Right lobe of liver (tissue), 6 donors: ENCODE data around the gene NBL1. TPM values are rescaled to one million over a fixed set of nuclear protein-coding genes. Genes with fewer than 3 reads are reported as not detected.

Experiments
- ATAC-seq, 4 donors: fragments of 200-7000 bp; cut with Tn5 transposase; one replicate each; pipeline ENCODE4 v1.9.1; 2020; ENCODE audit warnings: mild to moderate bottlenecking in 4 of 4, moderate library complexity in 4 of 4
- DNase-seq, 3 donors: peaks; one replicate each; pipeline ENCODE4 v3.0.0-alpha.2; 2020
- H3K27ac ChIP-seq, 3 donors: fragments of 200-600 bp; one replicate each; pipeline ENCODE4 v1.8.0; 2022
- H3K27me3 ChIP-seq, 2 donors: fragments of 200-600 bp; one replicate each; pipeline ENCODE4 v1.8.0; 2022
- H3K36me3 ChIP-seq, 4 donors: fragments of 200-600 bp; sonication (generic) in 1 of 4; one replicate each; pipeline versions ENCODE4 v1.5.1 to v1.8.0; 2017 to 2022; ENCODE audit warnings: control low read depth in 1 of 4
- H3K4me1 ChIP-seq, 4 donors: fragments of 200-600 bp; sonication (generic) in 1 of 4; one replicate each; pipeline versions ENCODE4 v1.5.1 to v1.8.0; 2017 to 2022; ENCODE audit warnings: control low read depth in 1 of 4
- H3K4me3 ChIP-seq, 3 donors: fragments of 200-600 bp; one replicate each; pipeline ENCODE4 v1.8.0; 2022
- H3K9me3 ChIP-seq, 4 donors: fragments of 200-600 bp; sonication (generic) in 1 of 4; one replicate each; pipeline versions ENCODE4 v1.5.1 to v1.8.0; 2017 to 2022; ENCODE audit warnings: control low read depth in 1 of 4
- POLR2A ChIP-seq: fragments of 450-650 bp; IDR thresholded peaks from one replicate; pipeline ENCODE4 v1.6.1; 2017; ENCODE audit warnings: antibody characterized with exemption, mild to moderate bottlenecking
- WGBS: methylation state at CpG from one replicate; pipeline ENCODE4 v1.1.6; 2018; ENCODE audit warnings: low coverage, low lambda C conversion rate; ENCODE audit not compliant: insufficient coverage; ENCODE audit errors: missing lambda C conversion rate; 5-methylcytosine and 5-hydroxymethylcytosine counted together
- intact Hi-C, 2 donors: fragments of 100-400 bp; cut with DNase I; formaldehyde crosslinking; loops; one replicate each; pipeline versions ENCODE4 v1.11.2 to v1.14.1; 2022
- total RNA-seq, 6 experiments: library from RNA; depleted of rRNA in 2 of 6; stranded (reverse); fragments of >200 nt in 2 of 6; fragmentation: NEBNext Ultra II Directional in 3 of 6; extraction: Animal tissue kit (Norgen Biotek cat#: 25700) in 3 of 6; gene quantifications; one replicate each; pipeline versions ENCODE4 v1.1.0 to v1.2.4, GENCODE V29; 2016 to 2023
- TF ChIP-seq, protein P1 (sequence below), 4 donors: fragments of 200-600 bp in 3 of 4; fragments of 450-650 bp in 1 of 4; IDR thresholded peaks; one replicate each; pipeline versions ENCODE4 v1.5.1 to v1.8.0; 2016 to 2022; ENCODE audit warnings: antibody characterized with exemption in 4 of 4, mild to moderate bottlenecking in 2 of 4
- donor health status: DM: no; HTN: yes; CAD: no.
- donor health status: DM: no; HTN: no; CAD: no.
- donor health status: DM: no; HTN: no; CAD: no.
- donor health status: DM: no; HTN: yes; CAD: no.
- donor health status: DM: no; HTN: yes; CAD: no.

NBL1 gene
- total RNA-seq, 6 experiments from 2014 or later, result 2.2 to 5.7 (median 3.4) TPM

DNA sequence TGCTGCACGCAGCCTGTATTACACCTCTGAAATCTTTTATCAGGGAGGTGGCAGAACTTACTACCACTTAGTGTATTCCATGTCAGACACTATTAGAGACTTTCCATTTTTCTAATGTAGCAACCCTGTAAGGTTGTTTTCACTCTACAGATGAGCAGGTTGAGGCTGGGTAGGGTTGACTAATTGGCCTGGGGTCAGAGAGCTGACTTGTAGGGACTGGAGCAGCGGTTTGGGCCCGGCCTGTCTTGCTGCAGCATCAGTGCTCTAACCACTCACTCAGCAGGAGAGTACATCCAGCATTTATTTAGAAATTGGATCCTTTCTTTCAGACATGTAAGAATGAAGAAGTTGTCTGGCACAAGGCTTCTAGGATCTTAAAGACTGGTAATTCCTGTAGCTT is 25.7 kb upstream of the NBL1 start:
- intact Hi-C loops, result no loop called here
- no peak overlapping the region for H3K27ac ChIP-seq
- H3K36me3 ChIP-seq, result peaks cover 0 to 2% (median 0%) of the 10 kb centered on the region in 4 donors
- WGBS, result 96% methylated on average over 3 of the region's 3 CpGs
- DNase-seq (no peak), ATAC-seq (no peak)
- peaks cover 0 to 18% (median 6%) of the 10 kb centered on the region in 4 donors for H3K4me1 ChIP-seq
- H3K4me3 ChIP-seq, result no peak overlapping the region
- TF ChIP-seq, protein P1, sequence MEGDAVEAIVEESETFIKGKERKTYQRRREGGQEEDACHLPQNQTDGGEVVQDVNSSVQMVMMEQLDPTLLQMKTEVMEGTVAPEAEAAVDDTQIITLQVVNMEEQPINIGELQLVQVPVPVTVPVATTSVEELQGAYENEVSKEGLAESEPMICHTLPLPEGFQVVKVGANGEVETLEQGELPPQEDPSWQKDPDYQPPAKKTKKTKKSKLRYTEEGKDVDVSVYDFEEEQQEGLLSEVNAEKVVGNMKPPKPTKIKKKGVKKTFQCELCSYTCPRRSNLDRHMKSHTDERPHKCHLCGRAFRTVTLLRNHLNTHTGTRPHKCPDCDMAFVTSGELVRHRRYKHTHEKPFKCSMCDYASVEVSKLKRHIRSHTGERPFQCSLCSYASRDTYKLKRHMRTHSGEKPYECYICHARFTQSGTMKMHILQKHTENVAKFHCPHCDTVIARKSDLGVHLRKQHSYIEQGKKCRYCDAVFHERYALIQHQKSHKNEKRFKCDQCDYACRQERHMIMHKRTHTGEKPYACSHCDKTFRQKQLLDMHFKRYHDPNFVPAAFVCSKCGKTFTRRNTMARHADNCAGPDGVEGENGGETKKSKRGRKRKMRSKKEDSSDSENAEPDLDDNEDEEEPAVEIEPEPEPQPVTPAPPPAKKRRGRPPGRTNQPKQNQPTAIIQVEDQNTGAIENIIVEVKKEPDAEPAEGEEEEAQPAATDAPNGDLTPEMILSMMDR (IDR thresholded peaks at IDR 0.05), result no peak
- TF ChIP-seq POLR2A, result no peak
- no peaks in the 10 kb centered on the region for H3K27me3 ChIP-seq
- no peaks in the 10 kb centered on the region for H3K9me3 ChIP-seq

GRCh38 chr1:19619697-19620384 is 24.3 kb upstream of the NBL1 start:
- H3K4me1 ChIP-seq, result peaks cover 0 to 19% (median 6%) of the 10 kb centered on the region in 4 donors
- H3K9me3 ChIP-seq, result no peaks in the 10 kb centered on the region
- TF ChIP-seq, protein P1 (IDR thresholded peaks at IDR 0.05), result no peak
- TF ChIP-seq POLR2A, result no peak
- H3K4me3 ChIP-seq, result no peak overlapping the region
- no peak for DNase-seq
- H3K27me3 ChIP-seq, result no peaks in the 10 kb centered on the region
- WGBS, result 47% methylated on average over 3 of the region's 3 CpGs
- H3K27ac ChIP-seq, result no peak overlapping the region
- peaks cover 0 to 9% (median under 1%) of the 10 kb centered on the region in 4 donors for H3K36me3 ChIP-seq
- ATAC-seq, result peak in 3 of 4 donors; percentile 18 to 44 (median 24)
- intact Hi-C loops, result no loop called here

- no peak for DNase-seq
- Histone ChIP-seq H3K36me3 (peaks cover 0 to 16% (median under 1%) of the 10 kb centered on the region in 4 donors), H3K27ac (no peak overlapping the region), H3K27me3 (no peaks in the 10 kb centered on the region), H3K9me3 (no peaks in the 10 kb centered on the region), H3K4me3 (no peak overlapping the region), H3K4me1 (peaks cover 0 to 19% (median 6%) of the 10 kb centered on the region in 4 donors)
- no peak for ATAC-seq
- no peak for TF ChIP-seq POLR2A
- TF ChIP-seq, protein P1 (IDR thresholded peaks at IDR 0.05), result no peak
- 91% methylated on average over 3 of the region's 3 CpGs for WGBS
- intact Hi-C loops, result no loop called here
Measured at GRCh38 chr1:19620786-19621185, 23.3 kb upstream of the NBL1 start.

- Histone ChIP-seq H3K27ac (no peak overlapping the region), H3K9me3 (no peaks in the 10 kb centered on the region), H3K36me3 (peaks cover 0 to 16% (median 3%) of the 10 kb centered on the region in 4 donors), H3K27me3 (no peaks in the 10 kb centered on the region), H3K4me1 (peaks cover 0 to 19% (median 6%) of the 10 kb centered on the region in 4 donors), H3K4me3 (no peak overlapping the region)
- no peak for ATAC-seq
- 100% methylated on average over 3 of the region's 4 CpGs for WGBS
- intact Hi-C loops, result no loop called here
- no peak for TF ChIP-seq POLR2A
- TF ChIP-seq, protein P1 (IDR thresholded peaks at IDR 0.05), result no peak
- DNase-seq, result no peak
Measured at GRCh38 chr1:19621274-19621950, 22.7 kb upstream of the NBL1 start.
